Measurements from ENCODE around the gene AGPAT1.

DNA sequence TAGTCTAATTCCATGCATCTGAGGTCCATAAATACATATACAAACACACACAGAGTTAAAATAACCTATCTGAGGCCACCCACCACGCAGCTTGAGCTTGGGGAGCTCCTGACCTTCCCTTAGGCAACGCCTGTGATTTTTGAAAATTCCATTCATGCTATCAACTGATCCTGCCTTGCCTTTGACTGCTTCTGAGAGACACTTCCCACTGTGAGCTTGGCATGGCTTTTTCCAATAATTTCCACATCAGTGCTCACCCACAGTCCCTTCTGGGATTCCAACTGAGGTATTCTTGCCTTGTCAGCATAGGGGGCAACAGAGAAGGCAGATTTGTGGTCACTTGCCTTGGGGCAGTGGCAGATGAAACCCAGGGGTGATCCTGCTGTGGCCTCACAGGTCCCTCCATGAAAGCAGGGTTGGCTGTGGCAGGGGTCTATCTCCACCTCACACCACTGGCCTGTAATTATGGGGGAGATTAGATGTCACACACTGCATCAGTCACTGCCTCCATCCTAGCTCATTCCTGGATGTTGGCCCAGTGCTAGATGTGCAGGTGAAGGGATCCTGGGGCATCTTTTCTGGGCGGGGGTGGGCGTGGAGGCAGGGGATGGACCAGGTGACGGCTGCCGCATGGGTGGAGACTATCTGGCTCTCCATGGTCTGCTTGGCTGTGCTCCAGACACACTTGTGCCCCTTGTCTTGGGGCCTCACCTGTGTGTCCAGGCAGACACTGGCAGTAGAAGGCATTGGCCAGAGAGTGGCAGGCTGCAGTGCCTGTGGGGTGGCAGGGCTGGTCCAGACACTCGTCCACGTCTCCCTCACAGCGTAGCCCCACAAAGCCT, 27.8 kb upstream of the AGPAT1 start:
- TF ChIP-seq EP300 (IDR thresholded peaks at IDR 0.05; ENCODE audit: borderline replicate concordance in 1 of 2, low read depth in 2 of 2, low read length in 2 of 2): no peak
- no peak for TF ChIP-seq POLR2A (IDR thresholded peaks at IDR 0.05; ENCODE audit: control extremely low read depth in 1 of 2, low read depth in 2 of 2, low read length in 2 of 2)
- TF ChIP-seq, protein P1, sequence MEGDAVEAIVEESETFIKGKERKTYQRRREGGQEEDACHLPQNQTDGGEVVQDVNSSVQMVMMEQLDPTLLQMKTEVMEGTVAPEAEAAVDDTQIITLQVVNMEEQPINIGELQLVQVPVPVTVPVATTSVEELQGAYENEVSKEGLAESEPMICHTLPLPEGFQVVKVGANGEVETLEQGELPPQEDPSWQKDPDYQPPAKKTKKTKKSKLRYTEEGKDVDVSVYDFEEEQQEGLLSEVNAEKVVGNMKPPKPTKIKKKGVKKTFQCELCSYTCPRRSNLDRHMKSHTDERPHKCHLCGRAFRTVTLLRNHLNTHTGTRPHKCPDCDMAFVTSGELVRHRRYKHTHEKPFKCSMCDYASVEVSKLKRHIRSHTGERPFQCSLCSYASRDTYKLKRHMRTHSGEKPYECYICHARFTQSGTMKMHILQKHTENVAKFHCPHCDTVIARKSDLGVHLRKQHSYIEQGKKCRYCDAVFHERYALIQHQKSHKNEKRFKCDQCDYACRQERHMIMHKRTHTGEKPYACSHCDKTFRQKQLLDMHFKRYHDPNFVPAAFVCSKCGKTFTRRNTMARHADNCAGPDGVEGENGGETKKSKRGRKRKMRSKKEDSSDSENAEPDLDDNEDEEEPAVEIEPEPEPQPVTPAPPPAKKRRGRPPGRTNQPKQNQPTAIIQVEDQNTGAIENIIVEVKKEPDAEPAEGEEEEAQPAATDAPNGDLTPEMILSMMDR (IDR thresholded peaks at IDR 0.05; ENCODE audit: control extremely low read depth in 1 of 3, insufficient read depth in 1 of 3, low read depth in 1 of 3, low read length in 3 of 3): no peak
